Mucosa of gallbladder (tissue), 1 donor: Measurements from ENCODE around the gene DGKI. TPM values are rescaled to one million over a fixed set of nuclear protein-coding genes. Genes with fewer than 3 reads are reported as not detected.

Source experiments
- DNase-seq: peaks from one replicate; pipeline ENCODE4 v3.0.0-alpha.2; 2020; ENCODE audit warnings: low spot score
- total RNA-seq: library from RNA; stranded (reverse); gene quantifications from one replicate; pipeline ENCODE4 v1.2.1, GENCODE V29; 2021
- donor health status: DM: no; HTN: no; CAD: no.

Gene DGKI
- total RNA-seq, 1 donor from 2014 or later, result 3.1 TPM

DNA sequence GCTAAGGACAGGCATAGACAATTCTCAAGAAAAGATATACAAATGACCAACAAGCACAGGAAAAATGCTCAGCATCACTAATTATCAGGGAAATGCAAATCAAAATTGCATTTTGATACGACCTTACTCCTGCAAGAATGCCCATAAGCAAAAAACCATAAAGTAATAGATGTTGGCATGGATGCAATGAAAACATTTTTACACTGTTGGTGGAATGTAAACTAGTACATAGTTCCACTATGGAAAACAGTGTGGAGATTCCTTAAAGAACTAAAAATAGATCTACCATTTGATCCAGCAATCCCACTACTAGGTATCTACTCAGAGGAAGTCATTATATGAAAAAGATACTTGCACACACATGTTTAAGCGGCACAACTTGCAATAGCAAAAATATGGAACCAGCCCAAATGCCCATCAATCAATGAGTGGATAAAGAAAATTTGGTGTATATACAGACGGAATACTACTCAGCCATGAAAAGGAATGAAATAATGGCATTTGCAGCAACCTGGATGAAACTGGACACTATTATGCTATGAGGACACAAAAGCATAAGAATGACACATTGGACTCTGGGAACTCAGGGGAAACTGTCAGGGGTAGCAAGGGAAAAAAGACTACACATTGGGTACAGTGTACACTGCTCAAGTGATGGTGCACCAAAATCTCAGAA, 59.3 kb downstream of the DGKI start:
- no peak for DNase-seq

DNA sequence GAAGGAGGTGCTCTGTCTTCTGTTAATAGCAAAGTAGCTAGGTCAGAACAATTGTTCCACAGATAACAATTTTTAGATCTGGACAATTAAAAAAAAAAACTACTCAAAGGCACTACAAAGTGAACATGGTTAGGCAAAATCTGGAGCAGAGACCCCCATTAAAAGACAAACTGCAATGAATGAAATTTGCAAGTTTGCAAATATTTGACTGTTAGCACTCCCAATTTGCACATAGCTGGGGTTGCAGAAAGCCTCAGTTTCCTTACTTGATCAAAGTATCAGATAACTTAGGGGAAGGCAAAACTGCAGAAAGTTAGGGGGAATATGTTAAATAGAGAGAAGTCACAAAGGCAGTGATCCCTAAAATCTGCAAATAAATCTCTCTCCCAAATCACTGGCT, 68.3 kb downstream of the DGKI start:
- no peak for DNase-seq

DNA sequence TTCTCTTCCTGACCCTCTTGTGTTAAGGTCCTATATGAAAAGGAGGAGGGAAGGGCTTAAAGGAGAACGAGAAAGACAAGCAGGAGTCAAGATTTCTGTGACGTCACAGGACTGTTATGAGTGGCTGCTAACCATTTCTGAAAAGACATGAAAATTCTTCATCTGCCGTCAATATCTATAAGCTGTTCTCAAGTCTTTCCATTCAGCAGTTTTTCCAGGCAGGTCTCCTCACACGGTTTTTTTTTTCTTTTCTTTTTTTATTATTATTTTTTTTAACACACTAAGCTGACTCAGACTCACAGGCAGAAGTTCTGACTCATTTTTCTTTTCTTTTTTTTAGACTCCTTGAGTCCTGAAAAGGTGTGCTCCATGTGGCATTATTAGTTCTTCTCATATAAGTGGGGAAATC, 72.0 kb downstream of the DGKI start:
- DNase-seq, result no peak

DNA sequence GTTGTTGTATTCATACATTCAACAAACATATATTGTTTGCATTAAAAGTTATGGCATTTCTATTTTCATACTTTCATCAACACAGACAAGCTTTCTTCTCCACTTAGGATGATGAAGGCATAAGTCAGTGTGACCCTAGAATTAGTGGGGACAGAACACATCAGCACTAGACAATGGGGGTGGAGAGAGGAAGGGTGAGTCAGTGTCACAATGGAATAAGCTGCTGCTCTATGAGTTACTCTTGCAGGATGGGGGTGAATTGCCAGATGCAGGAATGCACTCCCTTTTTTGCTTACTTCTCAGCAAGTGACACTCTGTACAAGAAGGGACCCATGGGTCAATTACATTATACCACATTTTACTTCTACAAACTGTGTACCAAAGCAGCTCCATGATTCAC, 74.0 kb downstream of the DGKI start:
- DNase-seq, result no peak

DNA sequence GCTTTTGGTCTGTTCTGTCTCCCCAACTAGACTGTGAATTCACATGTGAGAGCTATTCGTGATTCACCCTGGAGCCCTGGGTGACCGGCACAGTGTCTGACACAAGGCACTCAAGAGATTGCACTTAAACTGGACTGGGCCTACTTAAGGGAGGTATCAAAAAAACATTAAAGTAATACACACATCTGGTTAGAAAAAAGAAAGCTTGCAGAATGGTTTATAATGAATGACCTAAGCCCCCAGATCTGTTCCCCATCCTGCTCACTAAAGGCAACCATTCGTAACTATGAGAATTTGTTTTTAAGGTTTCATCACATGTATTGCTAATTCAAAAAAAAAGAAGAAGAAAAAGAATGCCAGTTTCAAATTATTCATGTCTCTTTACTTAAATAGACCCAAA, 74.5 kb downstream of the DGKI start:
- no peak for DNase-seq

DNA sequence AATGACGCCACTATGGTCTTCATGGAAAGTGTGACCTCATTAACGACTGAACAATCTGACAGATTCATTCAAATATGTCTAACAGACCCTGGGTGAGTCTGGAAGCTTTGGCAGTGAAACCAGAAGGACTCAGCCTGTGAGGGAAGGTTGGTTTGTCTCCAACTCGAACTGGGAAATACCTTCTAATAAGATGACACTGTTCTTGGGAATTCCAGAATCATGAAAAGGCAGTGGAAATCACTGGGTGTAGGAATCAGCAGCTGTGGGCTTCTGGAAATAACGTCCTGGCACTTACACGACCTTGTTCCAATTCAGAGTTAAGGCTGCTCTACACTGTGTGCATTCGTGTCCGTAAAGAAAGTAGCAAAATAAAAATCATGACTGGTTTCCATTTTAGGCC, 75.1 kb downstream of the DGKI start:
- DNase-seq, result no peak

DNA sequence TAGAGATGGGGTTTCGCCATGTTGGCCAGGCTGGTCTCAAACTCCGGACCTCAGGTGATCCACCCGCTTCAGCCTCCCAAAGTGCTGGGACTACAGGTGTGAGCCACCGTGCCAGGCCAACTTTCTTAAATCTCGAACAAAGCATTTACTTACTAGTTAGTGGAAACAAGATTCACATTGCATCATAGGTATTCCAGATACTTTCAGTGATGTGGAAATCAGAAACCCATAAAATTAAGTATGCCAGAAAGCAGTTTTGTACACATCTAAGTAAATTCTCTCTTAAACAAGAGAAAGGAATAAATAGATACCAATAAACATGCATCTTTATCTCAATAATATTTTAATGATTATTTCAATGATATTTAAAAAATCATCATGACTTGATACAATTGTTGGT, 75.5 kb downstream of the DGKI start:
- no peak for DNase-seq

DNA sequence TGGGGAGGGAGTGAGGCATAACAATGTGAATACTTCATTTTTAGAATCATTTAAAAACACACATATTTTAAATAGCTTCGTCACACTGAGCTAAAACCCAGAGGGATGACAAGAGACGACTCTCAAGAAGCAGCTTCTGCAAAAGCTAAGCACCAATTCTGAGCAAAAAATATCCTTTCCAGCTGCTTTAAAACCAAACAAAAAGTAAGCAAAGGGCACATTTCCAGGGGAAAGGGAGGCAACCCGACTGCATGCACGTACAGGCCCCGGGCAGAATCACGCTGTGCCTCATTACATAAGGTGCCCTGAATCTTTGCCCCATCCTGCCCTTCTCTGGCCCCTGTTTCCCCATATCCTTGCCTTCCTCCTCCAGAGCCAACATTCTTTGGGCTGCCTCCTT, 78.4 kb downstream of the DGKI start:
- no peak for DNase-seq

DNA sequence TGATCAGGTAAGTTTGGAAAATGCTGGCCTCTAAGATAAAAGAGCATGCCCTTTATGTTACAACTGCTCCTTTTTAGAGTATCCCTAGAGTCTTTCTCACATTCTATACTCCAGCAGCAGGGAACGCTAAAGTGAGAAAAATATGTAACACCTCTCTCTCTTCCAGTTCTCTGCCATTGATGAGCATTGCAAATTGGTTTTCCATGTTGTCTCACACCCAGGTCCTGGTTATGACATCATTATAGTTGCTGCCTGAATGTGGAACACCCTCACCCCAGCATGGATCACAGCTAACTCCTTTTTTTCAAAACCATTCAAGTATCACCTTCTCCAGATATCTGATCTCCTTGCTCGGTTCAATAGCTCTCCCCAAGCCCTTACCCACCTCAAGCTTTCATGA, 84.4 kb downstream of the DGKI start:
- DNase-seq, result no peak

DNA sequence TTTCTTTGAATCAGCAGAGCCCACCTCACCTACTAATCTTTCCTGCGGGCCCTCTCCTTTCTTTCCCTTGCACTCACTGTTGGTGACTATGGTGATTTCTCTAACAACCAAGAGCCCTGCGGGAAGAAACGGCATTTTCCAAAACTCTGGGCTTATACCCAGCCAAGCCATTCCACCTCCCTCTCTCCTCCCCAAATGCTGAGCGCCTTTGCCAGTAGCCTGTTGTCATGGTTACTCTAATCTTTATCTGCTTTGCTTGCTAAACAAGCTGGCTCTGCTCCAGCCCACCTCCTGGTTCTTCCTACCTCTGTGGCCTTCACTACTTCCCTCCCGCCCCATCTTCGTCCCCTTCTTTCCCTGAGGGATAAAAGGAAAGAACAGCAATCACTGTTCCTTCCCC, 86.7 kb downstream of the DGKI start:
- no peak for DNase-seq

DNA sequence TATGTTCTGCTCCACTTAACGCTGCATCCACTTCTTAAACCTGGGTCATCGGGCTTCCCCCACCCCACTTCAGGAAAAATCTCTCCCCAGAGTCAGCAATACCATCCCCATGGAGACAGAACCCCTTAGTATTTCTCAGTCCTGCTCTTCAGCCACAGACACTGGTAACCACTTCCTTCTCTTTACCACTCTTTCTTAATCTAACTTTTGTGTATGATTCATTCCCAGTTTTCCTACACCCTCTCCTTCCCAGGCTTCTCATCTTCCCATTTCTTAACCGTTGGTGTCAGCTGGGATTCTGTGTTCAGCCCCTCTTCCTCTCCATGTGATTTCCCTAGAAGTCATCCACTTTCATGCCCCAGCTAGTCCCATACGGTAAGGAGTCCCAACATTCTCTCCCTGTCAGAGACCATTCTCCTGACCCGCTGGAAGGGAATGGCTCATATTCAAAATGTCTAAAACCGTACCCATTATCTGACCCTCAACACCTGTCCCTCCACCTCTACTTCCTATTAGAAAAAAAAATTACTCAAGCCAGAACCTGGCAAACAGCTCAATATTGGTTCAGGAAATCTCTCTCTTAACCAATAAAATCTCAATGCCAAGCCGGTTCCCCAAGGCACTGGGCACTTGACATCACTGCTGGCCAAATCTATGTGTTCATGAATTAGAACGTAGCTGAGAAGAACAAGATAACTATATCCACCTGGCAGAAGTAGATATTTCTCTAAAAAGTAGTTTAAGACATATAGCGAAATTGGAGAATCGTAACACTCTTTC, 89.4 kb downstream of the DGKI start:
- DNase-seq, result no peak

DNA sequence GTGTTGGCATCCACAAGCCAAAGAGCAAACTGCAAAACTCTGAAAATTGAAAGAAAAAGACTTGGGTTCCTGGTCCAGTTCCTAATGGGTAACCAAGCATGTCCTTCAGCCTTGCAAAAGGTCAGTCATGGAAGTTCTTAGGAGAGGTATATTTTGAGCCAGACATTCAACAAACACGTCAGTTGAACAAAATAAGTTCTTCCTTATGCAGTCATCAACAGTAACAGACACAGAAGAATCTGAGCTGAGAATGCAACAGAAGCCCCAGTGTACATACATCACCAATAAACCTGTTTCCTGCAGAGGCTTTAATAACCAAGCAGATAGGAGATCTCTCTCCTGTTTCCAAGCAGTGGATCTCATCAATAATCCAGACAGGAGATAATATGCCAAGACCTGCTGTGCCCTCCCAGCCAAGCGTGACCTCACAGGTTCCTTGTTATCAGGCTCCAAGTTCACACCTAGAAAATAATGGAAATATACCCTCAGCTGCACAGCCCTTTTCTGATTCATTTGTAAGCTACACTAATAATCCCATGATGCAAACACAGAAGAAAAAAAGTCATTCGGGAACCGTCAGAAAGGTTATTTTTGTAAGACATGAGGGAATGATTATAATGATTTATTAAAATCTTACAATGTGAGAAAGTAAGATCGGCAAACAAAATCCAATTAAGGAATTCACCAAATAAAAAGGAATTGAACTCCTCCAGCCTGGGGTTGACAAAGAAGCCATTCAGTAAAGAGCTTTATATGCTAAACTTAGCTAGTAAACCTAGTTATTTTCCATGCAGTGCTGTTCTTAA, 90.7 kb downstream of the DGKI start:
- no peak for DNase-seq

DNA sequence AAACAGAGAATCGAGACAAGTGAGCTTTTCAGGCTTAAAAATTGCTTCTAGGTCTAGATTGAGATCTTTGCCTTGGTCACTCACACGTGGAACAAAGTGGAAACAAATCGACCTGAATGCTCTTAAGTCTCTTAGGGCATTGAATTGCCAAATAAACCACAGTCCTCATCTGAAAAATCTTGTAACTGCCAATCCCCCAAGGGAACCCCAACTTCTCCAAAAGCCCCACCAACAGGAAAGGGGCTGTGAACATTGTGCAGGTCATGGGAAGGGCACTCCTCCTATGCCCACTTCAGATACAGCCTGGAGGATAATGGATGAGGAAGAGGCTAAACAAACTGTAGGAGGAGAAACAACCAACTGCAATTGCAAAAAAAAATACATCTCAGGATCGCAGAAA, 91.3 kb downstream of the DGKI start:
- no peak for DNase-seq

DNA sequence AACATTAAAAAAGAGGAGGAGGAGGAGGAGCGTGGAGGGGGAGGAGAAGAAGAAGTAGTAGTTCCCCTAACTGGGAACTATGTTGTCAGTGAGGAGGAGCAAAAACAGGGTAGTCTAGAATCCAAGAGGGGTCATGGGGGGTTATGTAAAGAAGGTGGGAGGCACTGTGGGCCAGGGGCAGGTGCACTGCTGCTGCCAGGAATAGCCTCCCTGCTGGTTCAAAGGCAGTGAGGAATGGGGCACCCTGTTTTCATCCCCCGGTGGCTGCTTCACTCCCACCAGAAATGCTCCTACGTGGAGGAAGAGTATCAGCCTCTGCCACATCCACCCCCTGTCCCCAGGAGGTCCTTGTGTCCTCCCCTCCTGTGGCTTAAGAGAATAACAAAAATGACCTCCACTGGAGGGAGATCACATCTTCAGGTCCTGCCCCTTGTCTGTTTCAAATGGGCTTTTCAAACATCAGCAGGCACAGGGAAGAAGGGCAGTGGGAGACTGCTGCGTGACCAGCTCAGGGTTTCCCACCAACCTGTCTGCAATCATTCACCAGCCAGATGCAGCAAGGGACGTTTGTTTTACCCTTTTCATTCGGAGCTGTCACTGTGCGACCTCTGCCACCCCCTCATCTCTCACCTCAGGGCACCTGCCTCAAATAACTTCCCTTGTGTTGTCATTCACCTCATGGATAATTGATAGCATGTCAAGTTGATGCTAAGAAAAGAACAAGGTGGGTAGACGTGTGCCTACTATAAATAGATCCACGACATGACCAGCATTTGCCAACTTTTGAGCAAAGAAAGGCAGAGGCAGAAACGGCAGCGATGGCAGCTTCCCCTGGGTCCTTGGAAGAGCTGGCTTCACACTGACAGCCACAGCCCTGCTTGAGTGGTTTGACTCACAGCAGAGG, 92.6 kb downstream of the DGKI start:
- DNase-seq, result no peak

DNA sequence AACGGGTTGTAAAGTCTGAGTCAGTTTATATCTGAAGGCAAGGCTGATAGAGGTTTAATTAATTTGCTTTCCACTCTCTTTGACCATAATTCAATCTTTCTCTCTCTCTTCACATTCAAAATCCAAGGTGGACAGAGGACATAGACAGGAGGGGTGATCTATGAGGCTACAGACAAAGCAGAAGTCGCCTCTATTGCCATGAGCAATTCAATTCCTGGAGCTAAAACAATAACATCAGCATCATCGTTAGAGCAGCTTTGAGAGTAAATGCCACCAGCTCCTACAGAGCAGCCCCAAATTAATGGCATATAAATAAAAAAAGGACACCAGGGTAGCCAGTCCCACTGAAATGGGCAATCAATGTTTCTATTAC, 93.2 kb downstream of the DGKI start:
- no peak for DNase-seq

DNA sequence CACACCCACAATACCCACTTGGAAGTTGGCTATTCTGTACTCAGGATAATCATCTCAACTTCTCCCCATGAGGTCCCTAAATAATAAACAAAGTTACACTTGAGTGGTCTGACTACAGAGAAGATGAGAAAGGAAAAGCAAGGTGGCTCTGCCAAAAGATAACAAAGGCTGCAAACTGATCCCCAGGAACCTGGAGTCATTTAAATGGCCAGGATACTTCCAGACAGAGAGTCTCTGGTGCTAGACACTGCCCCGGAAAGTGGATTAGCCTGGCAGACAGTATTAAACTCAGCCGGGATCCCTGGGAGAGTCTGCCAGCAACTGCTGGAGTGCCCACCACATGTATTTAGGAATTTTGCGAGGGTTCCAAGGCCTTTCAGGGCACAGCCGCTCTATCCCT, 93.7 kb downstream of the DGKI start:
- DNase-seq, result no peak

DNA sequence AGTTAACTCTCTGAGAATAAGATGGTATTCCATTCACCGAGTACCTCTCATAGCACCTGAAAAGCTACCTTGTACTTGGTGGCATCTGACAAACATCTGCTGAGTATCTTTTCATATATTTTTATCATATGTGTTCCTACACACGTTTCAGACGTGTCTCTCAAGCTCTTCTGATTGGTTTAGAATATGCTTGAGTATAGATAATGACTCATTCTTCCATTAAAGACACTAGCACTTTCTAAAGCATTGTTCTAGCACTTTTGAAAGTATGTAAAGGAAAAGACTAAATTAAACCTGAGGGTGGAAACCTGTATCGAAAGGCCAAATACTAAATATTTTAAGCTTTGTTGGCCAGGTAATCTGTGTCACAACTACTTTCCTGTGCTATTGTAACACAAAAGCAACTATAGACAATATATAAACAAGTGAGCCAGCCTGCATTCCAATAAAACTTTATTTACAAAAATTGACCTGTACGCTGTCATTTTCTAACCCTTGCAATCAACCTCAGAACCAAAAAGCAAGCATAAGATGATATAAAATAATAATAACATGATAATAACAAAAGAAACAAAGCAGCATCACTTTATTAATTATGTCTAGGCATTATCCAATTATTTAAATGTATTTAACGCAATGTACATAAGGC, 95.3 kb downstream of the DGKI start:
- no peak for DNase-seq

DNA sequence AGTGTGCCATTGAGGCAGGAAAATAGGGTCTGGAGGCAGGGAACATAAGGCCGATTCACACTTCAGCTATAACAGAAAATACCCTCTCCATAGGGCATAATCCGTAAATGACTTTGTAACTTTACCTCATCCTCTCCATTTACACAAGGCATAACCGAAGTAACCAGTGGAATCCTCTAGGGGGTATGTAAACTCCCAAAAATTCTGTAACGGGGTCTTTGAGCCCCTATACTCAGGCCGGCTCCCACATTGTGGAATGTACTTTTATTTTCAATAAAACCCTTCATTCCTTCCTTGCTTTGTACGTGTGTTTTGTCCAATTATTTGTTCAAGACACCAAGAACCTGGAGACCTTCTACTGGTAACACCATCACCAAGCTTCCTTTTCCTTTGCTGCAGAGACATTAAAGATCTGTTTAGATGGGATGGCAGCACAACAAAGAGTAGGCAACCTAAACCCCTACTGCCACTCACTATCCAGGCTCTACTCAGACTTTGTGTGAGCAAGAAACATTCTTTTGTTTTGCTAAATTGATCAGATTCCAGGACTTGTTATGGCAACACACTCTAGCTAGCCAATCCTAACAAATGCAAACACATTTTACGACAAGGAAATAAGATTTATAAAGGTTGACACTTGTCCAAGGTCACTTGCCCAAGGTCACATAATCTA, 99.3 kb downstream of the DGKI start:
- DNase-seq, result no peak

DNA sequence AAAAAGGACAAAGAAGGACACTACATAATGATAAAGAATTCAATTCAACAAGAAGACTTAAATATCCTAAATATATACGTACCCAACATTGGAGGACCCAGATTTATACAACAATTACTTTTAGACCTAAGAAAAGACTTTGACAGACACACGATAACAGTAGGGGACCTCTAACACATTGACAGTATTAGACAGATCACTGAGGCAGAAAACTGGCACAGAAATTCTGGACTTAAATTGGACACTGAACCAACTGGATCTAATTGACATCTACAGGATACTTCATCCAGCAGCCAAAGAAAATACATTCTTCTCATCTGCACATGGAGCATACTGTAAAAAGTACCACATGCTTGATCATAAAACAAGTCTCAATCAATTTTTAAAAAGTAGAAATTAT, 103.8 kb downstream of the DGKI start:
- no peak for DNase-seq

DNA sequence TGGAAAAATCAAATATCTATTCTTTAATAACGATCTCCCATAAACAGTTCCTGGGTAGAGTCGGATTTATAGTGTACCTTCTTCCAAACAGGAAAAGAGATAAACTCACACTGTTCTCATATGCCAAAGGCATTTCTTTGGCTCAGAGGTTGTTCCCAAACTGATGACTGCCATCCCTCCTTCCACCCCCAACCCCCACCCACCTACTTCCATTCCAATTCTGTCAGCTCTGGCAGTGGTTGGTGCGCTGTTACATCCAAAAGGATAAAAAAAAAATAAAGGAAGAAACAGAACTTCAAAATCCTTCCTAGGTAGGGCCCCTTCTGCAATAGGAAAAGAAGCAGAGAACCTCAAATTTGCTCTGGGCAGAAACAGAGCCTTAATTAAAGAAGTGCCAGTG, 104.7 kb downstream of the DGKI start:
- DNase-seq, result no peak

DNA sequence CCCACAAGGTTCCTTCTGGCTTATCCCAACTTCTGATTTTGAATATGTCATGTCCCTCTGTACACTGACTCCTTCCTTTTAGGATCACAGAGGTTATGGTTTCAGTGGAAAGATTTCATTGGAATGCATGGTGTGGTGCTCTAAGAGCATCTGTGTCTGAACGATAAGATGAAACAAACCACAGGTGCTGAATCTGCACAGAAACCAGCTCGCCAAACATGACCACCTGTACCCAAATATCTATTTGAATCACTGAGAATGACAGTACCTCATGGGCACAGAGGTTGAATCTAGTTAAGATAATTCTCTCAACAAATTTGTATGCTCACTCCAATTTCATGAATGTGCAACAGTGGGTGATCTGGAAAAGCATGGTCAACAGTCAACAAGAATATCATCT, 105.3 kb downstream of the DGKI start:
- no peak for DNase-seq
